Mucosa of descending colon (tissue), 3 donors: ENCODE measurements around the gene C3orf70. TPM values are rescaled to one million over a fixed set of nuclear protein-coding genes. Genes with fewer than 3 reads are reported as not detected.

ENCODE experiments used
- ATAC-seq: fragments of 200-7000 bp; cut with Tn5 transposase; one replicate; pipeline ENCODE4 v1.9.1; 2020; ENCODE audit warnings: mild to moderate bottlenecking, moderate library complexity
- DNase-seq, 3 donors: peaks; one replicate each; pipeline ENCODE4 v3.0.0-alpha.2; 2020
- H3K36me3 ChIP-seq: fragments of 200-600 bp; one replicate; pipeline ENCODE4 v1.8.0; 2021; ENCODE audit warnings: low read depth, mild to moderate bottlenecking
- H3K4me1 ChIP-seq: fragments of 200-600 bp; one replicate; pipeline ENCODE4 v1.8.0; 2021; ENCODE audit warnings: low read depth, mild to moderate bottlenecking
- H3K4me3 ChIP-seq: fragments of 200-600 bp; one replicate; pipeline ENCODE4 v1.8.0; 2021; ENCODE audit warnings: mild to moderate bottlenecking
- H3K9me3 ChIP-seq: fragments of 200-600 bp; one replicate; pipeline ENCODE4 v1.8.0; 2021; ENCODE audit warnings: mild to moderate bottlenecking
- CTCF ChIP-seq: fragments of 200-600 bp; IDR thresholded peaks from one replicate; pipeline ENCODE4 v1.8.0; 2022; ENCODE audit warnings: antibody characterized with exemption, mild to moderate bottlenecking
- intact Hi-C, 2 donors: fragments of 100-400 bp; cut with DNase I in 1 of 2; cut with micrococcal nuclease in 1 of 2; formaldehyde crosslinking; loops; one replicate each; pipeline versions ENCODE4 v1.11.0 to v1.11.1; 2022; cut with DNase I, micrococcal nuclease
- total RNA-seq, 3 donors: library from RNA; stranded (reverse); fragmentation: NEBNext Ultra II Directional in 2 of 3; extraction: Animal tissue kit (Norgen Biotek cat#: 25700) in 2 of 3; gene quantifications; one replicate each; pipeline versions ENCODE4 v1.2.1 to v1.2.4, GENCODE V29; 2021 to 2023
- donor health status: DM: no; HTN: no; CAD: no; lungs with moderate emphysema.
- donor health status: DM: no; HTN: no; CAD: no.
- donor health status: DM: no; HTN: yes; CAD: no.

Gene C3orf70
- total RNA-seq, 3 donors from 2014 or later, result 15.1 to 32.7 (median 16.9) TPM

- DNase-seq, result no peak
- intact Hi-C loops, result no loop called here
- H3K9me3 ChIP-seq, result peaks cover 16% of the 10 kb centered on the region
- no peak overlapping the region for H3K4me3 ChIP-seq
- no peak for ATAC-seq
- no peaks in the 10 kb centered on the region for H3K4me1 ChIP-seq
- no peak for TF ChIP-seq CTCF
- no peaks in the 10 kb centered on the region for H3K36me3 ChIP-seq
These were observed 95.0 kb downstream of the C3orf70 start for GRCh38 chr3:185057829-185058228.

- Histone ChIP-seq H3K36me3 (no peaks in the 10 kb centered on the region), H3K4me1 (no peaks in the 10 kb centered on the region), H3K4me3 (no peak overlapping the region), H3K9me3 (peaks cover 16% of the 10 kb centered on the region)
- intact Hi-C loops, result no loop called here
- DNase-seq (no peak), ATAC-seq (no peak)
- no peak for TF ChIP-seq CTCF
These were observed 96.0 kb downstream of the C3orf70 start for GRCh38 chr3:185056908-185057307.

- intact Hi-C loops, result no loop called here
- DNase-seq (no peak), ATAC-seq (no peak)
- Histone ChIP-seq H3K36me3 (no peaks in the 10 kb centered on the region), H3K4me3 (no peak overlapping the region), H3K9me3 (peaks cover 9% of the 10 kb centered on the region), H3K4me1 (no peaks in the 10 kb centered on the region)
- no peak for TF ChIP-seq CTCF
These were observed 100.2 kb downstream of the C3orf70 start for GRCh38 chr3:185052631-185053030.

GRCh38 chr3:185051801-185052200, 101.1 kb downstream of the C3orf70 start:
- intact Hi-C loops, result no loop called here
- H3K36me3 ChIP-seq, result no peaks in the 10 kb centered on the region
- TF ChIP-seq CTCF, result no peak
- no peak overlapping the region for H3K4me3 ChIP-seq
- H3K4me1 ChIP-seq, result no peaks in the 10 kb centered on the region
- ATAC-seq (no peak), DNase-seq (no peak)
- peaks cover 6% of the 10 kb centered on the region for H3K9me3 ChIP-seq

GRCh38 chr3:185049710-185050109, 103.2 kb downstream of the C3orf70 start:
- no peak overlapping the region for H3K4me3 ChIP-seq

More at GRCh38 chr3:185049710-185050109, 103.2 kb downstream of the C3orf70 start:
- ATAC-seq, result no peak
- no peak for TF ChIP-seq CTCF
- H3K9me3 ChIP-seq, result no peaks in the 10 kb centered on the region
- DNase-seq, result no peak
- H3K36me3 ChIP-seq, result no peaks in the 10 kb centered on the region
- no peaks in the 10 kb centered on the region for H3K4me1 ChIP-seq
- intact Hi-C loops, result no loop called here
